IMR-90 (cell line): Measurements from ENCODE around the gene KCNJ10. TPM values are rescaled to one million over a fixed set of nuclear protein-coding genes. Genes with fewer than 3 reads are reported as not detected.
A peak's percentile ranks its signal among the peaks of the same experiment; 100 is the strongest.

Experiments
- ATAC-seq: fragments of 200-7000 bp; cut with Tn5 transposase; 2 replicates; pipeline ENCODE4 v1.9.1; 2020; ENCODE audit warnings: low read depth, mild to moderate bottlenecking, moderate library complexity
- BruUV-seq: library from RNA; stranded (reverse); fragments of 400-500 nt; replicated peaks from 2 replicates; lab custom pipeline; 2021; lab: Mats Ljungman, UMichigan
- CTCF ChIA-PET: fragments of 300-600 bp; formaldehyde crosslinking; extraction: SDS; loops from one replicate; lab custom pipeline; 2021; ENCODE audit warnings: antibody characterized with exemption; lab: Yijun Ruan, JAX
- POLR2A ChIA-PET: fragments of 300-600 bp; sonication (Branson Sonifier 250); formaldehyde crosslinking; loops from one replicate; lab custom pipeline; 2022; ENCODE audit warnings: antibody characterized with exemption; ENCODE audit not compliant: unreplicated experiment; lab: Charles Lee
- DNase-seq: peaks from one replicate; pipeline ENCODE4 v3.0.0; 2013
- H2AFZ ChIP-seq: replicated peaks from 2 replicates; pipeline ENCODE3; 2013; ENCODE audit warnings: low read length, mild to moderate bottlenecking; ENCODE audit not compliant: poor library complexity
- H2AK5ac ChIP-seq: 2 replicates; pipeline ENCODE4 v1.6.1; 2013; ENCODE audit warnings: low read depth, low read length, inconsistent platforms
- H2AK9ac ChIP-seq: replicated peaks from 2 replicates; pipeline ENCODE3; 2013; ENCODE audit warnings: mild to moderate bottlenecking, low read depth, low read length, moderate library complexity; ENCODE audit not compliant: poor library complexity
- H2BK120ac ChIP-seq: 2 replicates; pipeline ENCODE4 v1.6.1; 2013; ENCODE audit warnings: low read depth, low read length, inconsistent platforms
- H2BK15ac ChIP-seq: 3 replicates; pipeline ENCODE4 v1.6.1; 2013; ENCODE audit warnings: low read depth, low read length, inconsistent platforms
- H2BK20ac ChIP-seq: 2 replicates; pipeline ENCODE4 v1.6.1; 2013; ENCODE audit warnings: low read depth, mild to moderate bottlenecking, inconsistent platforms, low read length, moderate library complexity
- H2BK5ac ChIP-seq: 2 replicates; pipeline ENCODE4 v1.6.1; 2013; ENCODE audit warnings: mild to moderate bottlenecking, low read depth, low read length, inconsistent platforms; ENCODE audit not compliant: poor library complexity, severe bottlenecking
- H3K14ac ChIP-seq: replicated peaks from 2 replicates; pipeline ENCODE4 v1.6.1; 2013; ENCODE audit warnings: low read depth, low read length, inconsistent platforms
- H3K18ac ChIP-seq: 2 replicates; pipeline ENCODE4 v1.6.1; 2013; ENCODE audit warnings: low read depth, low read length, control low read depth
- H3K23ac ChIP-seq: 2 replicates; pipeline ENCODE4 v1.6.1; 2013; ENCODE audit warnings: low read depth, low read length, inconsistent platforms
- H3K27ac ChIP-seq: 2 replicates; pipeline ENCODE4 v1.5.1; 2013; ENCODE audit warnings: mild to moderate bottlenecking, control low read depth, low read length; ENCODE audit not compliant: insufficient read depth
- H3K27me3 ChIP-seq: 2 replicates; pipeline ENCODE4 v1.6.1; 2013; ENCODE audit warnings: low read length; ENCODE audit not compliant: control insufficient read depth, insufficient read depth
- H3K36me3 ChIP-seq: 2 replicates; pipeline ENCODE4 v1.6.1; 2013; ENCODE audit warnings: low read length, mixed read lengths; ENCODE audit not compliant: control insufficient read depth, insufficient read depth
- H3K4ac ChIP-seq: 2 replicates; pipeline ENCODE4 v1.6.1; 2013; ENCODE audit warnings: low read depth, low read length, inconsistent platforms
- H3K4me1 ChIP-seq: 2 replicates; pipeline ENCODE4 v1.6.1; 2013; ENCODE audit warnings: low read length, mixed read lengths; ENCODE audit not compliant: control insufficient read depth, insufficient read depth
- H3K4me2 ChIP-seq: 2 replicates; pipeline ENCODE4 v1.6.1; 2013; ENCODE audit warnings: low read depth, mild to moderate bottlenecking, control low read depth, low read length, moderate library complexity
- H3K4me3 ChIP-seq: 2 replicates; pipeline ENCODE4 v1.5.1; 2013; ENCODE audit warnings: low read depth, mild to moderate bottlenecking, control low read depth, low read length, moderate library complexity; ENCODE audit not compliant: insufficient read depth
- H3K56ac ChIP-seq: 2 replicates; pipeline ENCODE4 v1.6.1; 2013; ENCODE audit warnings: low read length, inconsistent platforms; ENCODE audit not compliant: insufficient read depth; ENCODE audit errors: extremely low read depth
- H3K79me1 ChIP-seq, 2 experiments: 2 replicates each; pipeline ENCODE4 v1.6.1; 2013; ENCODE audit warnings: low read length in 2 of 2, inconsistent platforms in 1 of 2, low read depth in 1 of 2
- H3K9ac ChIP-seq: 2 replicates; pipeline ENCODE4 v1.6.1; 2013; ENCODE audit warnings: low read depth, low read length, control low read depth
- H3K9me1 ChIP-seq: 2 replicates; pipeline ENCODE4 v1.6.1; 2013; ENCODE audit warnings: low read length, inconsistent platforms; ENCODE audit not compliant: insufficient read depth
- H3K9me3 ChIP-seq: 2 replicates; pipeline ENCODE4 v1.6.1; 2013; ENCODE audit warnings: low read length; ENCODE audit not compliant: control insufficient read depth, insufficient read depth
- H4K20me1 ChIP-seq: 2 replicates; pipeline ENCODE4 v1.6.1; 2013; ENCODE audit warnings: low read length, inconsistent platforms; ENCODE audit not compliant: insufficient read depth
- H4K5ac ChIP-seq: 2 replicates; pipeline ENCODE4 v1.6.1; 2013; ENCODE audit warnings: mild to moderate bottlenecking, low read depth, low read length, control low read depth
- H4K8ac ChIP-seq, 2 experiments: 2 replicates each; pipeline ENCODE4 v1.6.1; 2013; ENCODE audit warnings: low read depth in 2 of 2, low read length in 2 of 2, control low read depth in 1 of 2, inconsistent platforms in 1 of 2
- H4K91ac ChIP-seq: 2 replicates; pipeline ENCODE4 v1.6.1; 2013; ENCODE audit warnings: low read depth, low read length, inconsistent platforms; ENCODE audit not compliant: insufficient read depth
- BHLHE40 ChIP-seq: fragments of 150-350 bp; IDR thresholded peaks from 2 replicates; pipeline ENCODE4 v1.6.1; 2016; ENCODE audit warnings: mild to moderate bottlenecking, low read depth, low read length
- CEBPB ChIP-seq: IDR thresholded peaks from 2 replicates; pipeline ENCODE4 v1.6.1; 2012; ENCODE audit warnings: low read depth, low read length, improper control_type of control experiment
- CHD1 ChIP-seq: IDR thresholded peaks from 2 replicates; pipeline ENCODE4 v1.6.1; 2012; ENCODE audit warnings: low read depth, low read length, improper control_type of control experiment
- FOS ChIP-seq: fragments of 150-350 bp; IDR thresholded peaks from 2 replicates; pipeline ENCODE4 v1.6.1; 2016; ENCODE audit warnings: low read depth, low read length
- MAZ ChIP-seq: IDR thresholded peaks from 2 replicates; pipeline ENCODE4 v1.6.1; 2012; ENCODE audit warnings: low read depth, mild to moderate bottlenecking, low read length, improper control_type of control experiment, moderate library complexity, borderline replicate concordance
- NFE2L2 ChIP-seq: fragments of 150-350 bp; IDR thresholded peaks from 2 replicates; pipeline ENCODE4 v1.6.1; 2016; ENCODE audit warnings: low read depth, mild to moderate bottlenecking, low read length
- POLR2A ChIP-seq: IDR thresholded peaks from 2 replicates; pipeline ENCODE4 v1.6.1; 2012; ENCODE audit warnings: mild to moderate bottlenecking, low read depth, low read length
- RAD21 ChIP-seq: IDR thresholded peaks from 2 replicates; pipeline ENCODE4 v1.6.1; 2012; ENCODE audit warnings: low read length, improper control_type of control experiment
- RCOR1 ChIP-seq: IDR thresholded peaks from 2 replicates; pipeline ENCODE4 v1.6.1; 2012; ENCODE audit warnings: mild to moderate bottlenecking, low read length, improper control_type of control experiment; ENCODE audit not compliant: insufficient replicate concordance
- RFX5 ChIP-seq: IDR thresholded peaks from 2 replicates; pipeline ENCODE4 v1.8.0; 2012; ENCODE audit warnings: low read depth, mild to moderate bottlenecking, low read length, moderate library complexity
- SMC3 ChIP-seq: fragments of 150-350 bp; IDR thresholded peaks from 2 replicates; pipeline ENCODE4 v1.6.1; 2016; ENCODE audit warnings: low read depth, mild to moderate bottlenecking, antibody characterized with exemption, low read length, moderate library complexity
- USF2 ChIP-seq: fragments of 150-350 bp; IDR thresholded peaks from 2 replicates; pipeline ENCODE4 v1.6.1; 2017; ENCODE audit warnings: mild to moderate bottlenecking, antibody characterized with exemption, low read length, low read depth
- WGBS, 2 experiments: methylation state at CpG; one replicate each; pipeline versions ENCODE4 v1.1.5 to v1.1.7; 2013; ENCODE audit warnings: missing lambda C conversion rate in 2 of 2; ENCODE audit not compliant: insufficient read length in 1 of 2; ENCODE audit errors: extremely low coverage in 2 of 2; 5-methylcytosine and 5-hydroxymethylcytosine counted together
- dilution Hi-C: fragments of 300-500 bp; cut with HindIII; formaldehyde crosslinking; loops from one replicate; pipeline ENCODE4 v1.14.3; 2018; ENCODE audit warnings: low sequenced_read_pairs; ENCODE audit not compliant: unreplicated experiment
- in situ Hi-C: fragments of 300-500 bp; cut with MboI; formaldehyde crosslinking; loops from 3 replicates; pipeline ENCODE4 v1.14.3; 2019; ENCODE audit warnings: low sequenced_read_pairs, inconsistent platforms, mixed read lengths
- intact Hi-C: fragments of 100-400 bp; cut with micrococcal nuclease; formaldehyde crosslinking; loops from 2 replicates; pipeline ENCODE4 v1.10.0; 2022
- polyA plus RNA-seq, 3 experiments: library from polyadenylated mRNA; depleted of rRNA; stranded (reverse); fragments of >200 nt; gene quantifications; 2 replicates each; pipeline ENCODE4 v1.2.3, GENCODE V29; 2012; ENCODE audit warnings: low replicate concordance in 1 of 3
- total RNA-seq: library from RNA; depleted of rRNA; stranded (reverse); fragments of >200 nt; gene quantifications from 2 replicates; pipeline ENCODE4 v1.2.3, GENCODE V29; 2012
- TF ChIP-seq, protein P1 (sequence below): conservative IDR thresholded peaks from 2 replicates; pipeline ENCODE4 v1.5.1; 2012; ENCODE audit warnings: mild to moderate bottlenecking, low read depth, low read length, improper control_type of control experiment
- TF ChIP-seq, protein P2 (sequence below): fragments of 150-350 bp; IDR thresholded peaks from 2 replicates; pipeline ENCODE4 v1.6.1; 2016; ENCODE audit warnings: low read depth, mild to moderate bottlenecking, low read length, moderate library complexity, borderline replicate concordance

The KCNJ10 gene
- total and polyA plus RNA-seq, 2 of the 4 experiments (the other 2 are of a cell fraction), result not detected

GRCh38 chr1:160118928-160119327 is 49.0 kb upstream of the KCNJ10 start (continued):
- no peak for TF ChIP-seq SMC3
- no peak for TF ChIP-seq CEBPB

- no TSS peak for BruUV-seq
- no peak overlapping the region; the same call in 1 of the 2 replicates for H2BK120ac ChIP-seq
- no peaks in the 10 kb centered on the region for H3K79me1 ChIP-seq
- WGBS, 2 experiments, result no CpG with 5 or more reads among the region's 8 CpGs
- no peaks in the 10 kb centered on the region for H3K36me3 ChIP-seq
- no peak overlapping the region; the same call in 1 of the 2 replicates for H3K4me2 ChIP-seq
- H2BK20ac ChIP-seq, result no peak overlapping the region
- ChIA-PET POLR2A (no interaction called here), CTCF (interaction anchor here (0.6 kb wide), 1 partner anchor 45 kb away, joined by 6 read pairs; no protein-coding TSS in a partner anchor)
- H2AK5ac ChIP-seq, result no peak overlapping the region
- no peak overlapping the region for H3K9ac ChIP-seq
- no peak overlapping the region for H3K56ac ChIP-seq
- peak overlapping the region; percentile 43; the same call in 1 of the 2 replicates for H3K4ac ChIP-seq
- intact Hi-C loops, result no loop called here
- no peak overlapping the region for H3K27ac ChIP-seq
- peak overlapping the region; percentile 6; the same call in 1 of the 2 replicates for H3K18ac ChIP-seq
- no peak overlapping the region for H3K14ac ChIP-seq
- ATAC-seq, result peak; percentile 77
- H3K4me1 ChIP-seq, result peaks cover 15% of the 10 kb centered on the region; the same call in 1 of the 2 replicates
- DNase-seq, result peak; percentile 31
- peak overlapping the region; percentile 21; the same call in 1 of the 2 replicates for H4K5ac ChIP-seq
- in situ Hi-C loops, result no loop called here
- H4K91ac ChIP-seq, result peak overlapping the region; percentile 38; the same call in 1 of the 2 replicates
- H4K20me1 ChIP-seq, result no peaks in the 10 kb centered on the region
- no peak overlapping the region for H2BK15ac ChIP-seq
- no peak overlapping the region for H2AFZ ChIP-seq
- H3K27me3 ChIP-seq, result peaks cover 46% of the 10 kb centered on the region
- dilution Hi-C loops, result no loop called here
- no peak overlapping the region for H3K4me3 ChIP-seq
- H3K23ac ChIP-seq, result peak overlapping the region; percentile 37; the same call in 1 of the 2 replicates
- no peaks in the 10 kb centered on the region; the same call in 1 of the 2 replicates for H3K9me1 ChIP-seq
- no peak overlapping the region for H4K8ac ChIP-seq
- H3K9me3 ChIP-seq, result no peaks in the 10 kb centered on the region
- no peak overlapping the region for H2BK5ac ChIP-seq
- no peak overlapping the region for H2AK9ac ChIP-seq
- no peak for TF ChIP-seq FOS
- TF ChIP-seq CHD1, result no peak
- TF ChIP-seq CEBPB, result no peak
- TF ChIP-seq NFE2L2, result no peak
- TF ChIP-seq, protein P1, sequence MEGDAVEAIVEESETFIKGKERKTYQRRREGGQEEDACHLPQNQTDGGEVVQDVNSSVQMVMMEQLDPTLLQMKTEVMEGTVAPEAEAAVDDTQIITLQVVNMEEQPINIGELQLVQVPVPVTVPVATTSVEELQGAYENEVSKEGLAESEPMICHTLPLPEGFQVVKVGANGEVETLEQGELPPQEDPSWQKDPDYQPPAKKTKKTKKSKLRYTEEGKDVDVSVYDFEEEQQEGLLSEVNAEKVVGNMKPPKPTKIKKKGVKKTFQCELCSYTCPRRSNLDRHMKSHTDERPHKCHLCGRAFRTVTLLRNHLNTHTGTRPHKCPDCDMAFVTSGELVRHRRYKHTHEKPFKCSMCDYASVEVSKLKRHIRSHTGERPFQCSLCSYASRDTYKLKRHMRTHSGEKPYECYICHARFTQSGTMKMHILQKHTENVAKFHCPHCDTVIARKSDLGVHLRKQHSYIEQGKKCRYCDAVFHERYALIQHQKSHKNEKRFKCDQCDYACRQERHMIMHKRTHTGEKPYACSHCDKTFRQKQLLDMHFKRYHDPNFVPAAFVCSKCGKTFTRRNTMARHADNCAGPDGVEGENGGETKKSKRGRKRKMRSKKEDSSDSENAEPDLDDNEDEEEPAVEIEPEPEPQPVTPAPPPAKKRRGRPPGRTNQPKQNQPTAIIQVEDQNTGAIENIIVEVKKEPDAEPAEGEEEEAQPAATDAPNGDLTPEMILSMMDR, result no peak
- TF ChIP-seq RAD21, result no peak
- no peak for TF ChIP-seq RCOR1
- no peak for TF ChIP-seq USF2
- TF ChIP-seq RFX5, result no peak
- no peak for TF ChIP-seq MAZ
- TF ChIP-seq, protein P2, sequence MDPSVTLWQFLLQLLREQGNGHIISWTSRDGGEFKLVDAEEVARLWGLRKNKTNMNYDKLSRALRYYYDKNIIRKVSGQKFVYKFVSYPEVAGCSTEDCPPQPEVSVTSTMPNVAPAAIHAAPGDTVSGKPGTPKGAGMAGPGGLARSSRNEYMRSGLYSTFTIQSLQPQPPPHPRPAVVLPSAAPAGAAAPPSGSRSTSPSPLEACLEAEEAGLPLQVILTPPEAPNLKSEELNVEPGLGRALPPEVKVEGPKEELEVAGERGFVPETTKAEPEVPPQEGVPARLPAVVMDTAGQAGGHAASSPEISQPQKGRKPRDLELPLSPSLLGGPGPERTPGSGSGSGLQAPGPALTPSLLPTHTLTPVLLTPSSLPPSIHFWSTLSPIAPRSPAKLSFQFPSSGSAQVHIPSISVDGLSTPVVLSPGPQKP, result no peak
- TF ChIP-seq POLR2A, result no peak
- no peak for TF ChIP-seq BHLHE40
These were observed 47.8 kb upstream of the KCNJ10 start for GRCh38 chr1:160117709-160118183.
